Psoas muscle (tissue), 8 donors: ENCODE measurements around the gene CTSD. TPM values are rescaled to one million over a fixed set of nuclear protein-coding genes. Genes with fewer than 3 reads are reported as not detected.

Experiments used
- ATAC-seq, 4 donors: fragments of 200-7000 bp; cut with Tn5 transposase; one replicate each; pipeline ENCODE4 v1.9.1; 2020; ENCODE audit warnings: moderate library complexity in 3 of 4, mild to moderate bottlenecking in 2 of 4
- DNase-seq, 2 donors: peaks; one replicate each; pipeline ENCODE4 v3.0.0-alpha.2; 2020
- H3K27ac ChIP-seq: fragments of 200-600 bp; one replicate; pipeline ENCODE4 v1.8.0; 2022
- H3K27me3 ChIP-seq, 3 donors: fragments of 200-600 bp in 1 of 3; one replicate each; pipeline versions ENCODE4 v1.6.1 to v1.8.0; 2013 to 2022; ENCODE audit warnings: low read length in 2 of 3, mild to moderate bottlenecking in 2 of 3, moderate library complexity in 1 of 3; ENCODE audit not compliant: insufficient read depth in 3 of 3
- H3K36me3 ChIP-seq, 2 donors: fragments of 200-600 bp in 1 of 2; one replicate each; pipeline versions ENCODE4 v1.6.1 to v1.8.0; 2013 to 2022; ENCODE audit warnings: low read depth in 1 of 2, mild to moderate bottlenecking in 1 of 2, moderate library complexity in 1 of 2; ENCODE audit not compliant: insufficient read depth in 1 of 2
- H3K4me1 ChIP-seq: fragments of 200-600 bp; one replicate; pipeline ENCODE4 v1.8.0; 2022
- H3K4me3 ChIP-seq: fragments of 200-600 bp; one replicate; pipeline ENCODE4 v1.8.0; 2022; ENCODE audit warnings: mild to moderate bottlenecking
- H3K9me3 ChIP-seq: fragments of 200-600 bp; one replicate; pipeline ENCODE4 v1.8.0; 2022
- WGBS, 3 donors: extraction: QIAGEN DNeasy Blood & Tissue Kit; methylation state at CpG; one replicate each; pipeline versions ENCODE4 v1.1.6 to v1.1.7; 2013; 5-methylcytosine and 5-hydroxymethylcytosine counted together
- intact Hi-C, 2 donors: fragments of 100-400 bp; cut with DNase I; formaldehyde crosslinking; loops; one replicate each; pipeline versions ENCODE4 v1.11.0 to v1.14.2; 2022
- polyA plus RNA-seq, 3 donors: library from polyadenylated mRNA; stranded (reverse); fragments of 200-250 nt; gene quantifications; one replicate each; pipeline ENCODE4 v1.2.3, GENCODE V29; 2013
- total RNA-seq, 4 donors: library from RNA; stranded (reverse); fragmentation: NEBNext Ultra II Directional in 2 of 4; extraction: Animal tissue kit (Norgen Biotek cat#: 25700) in 2 of 4; gene quantifications; one replicate each; pipeline versions ENCODE4 v1.2.1 to v1.2.4, GENCODE V29; 2021 to 2023
- TF ChIP-seq, protein P1 (sequence below): fragments of 200-600 bp; IDR thresholded peaks from one replicate; pipeline ENCODE4 v1.8.0; 2022; ENCODE audit warnings: antibody characterized with exemption
- donor health status: healthy with polysubstance abuse.
- donor health status: DM: no; HTN: no; CAD: no; lungs with moderate emphysema.
- donor health status: Bipolar disorder and iron deficiency.
- donor health status: healthy.
- donor health status: DM: yes; HTN: yes; CAD: no.
- donor health status: DM: no; HTN: no; CAD: no.
- donor health status: DM: no; HTN: no; CAD: no.
- donor health status: DM: yes; HTN: yes; CAD: no.

The CTSD gene
- total and polyA plus RNA-seq, 7 donors = 343 to 1,317 (median 680) TPM

DNA sequence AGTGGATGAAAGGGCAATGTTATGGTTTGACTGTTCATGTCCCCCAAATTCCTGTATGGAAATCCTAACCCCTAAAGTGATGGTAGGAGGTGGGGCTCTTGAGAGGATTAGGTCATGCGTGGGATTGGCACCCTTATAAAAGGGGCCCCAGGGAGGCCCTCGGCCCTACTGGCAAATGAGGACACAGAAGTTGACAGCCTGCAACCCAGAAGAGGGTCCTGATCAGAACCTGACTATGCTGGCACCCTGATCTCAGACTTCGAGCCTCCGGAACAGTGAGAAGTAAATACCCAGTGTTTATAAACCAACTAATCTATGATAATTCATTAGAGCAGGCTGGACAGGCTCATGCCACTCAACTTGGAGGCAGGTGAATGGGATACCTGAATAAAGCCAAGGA is 22.0 kb downstream of the CTSD start:
- Histone ChIP-seq H3K4me1 (peaks cover 19% of the 10 kb centered on the region), H3K9me3 (peaks cover 5% of the 10 kb centered on the region), H3K27ac (no peak overlapping the region), H3K27me3 (peaks cover 0 to 20% (median 6%) of the 10 kb centered on the region in 3 donors), H3K36me3 (no peaks in the 10 kb centered on the region), H3K4me3 (no peak overlapping the region)
- DNase-seq = no peak
- no peak for ATAC-seq
- WGBS, 3 donors = 72 to 83% (median 83%) methylated on average over 4 of the region's 4 CpGs
- intact Hi-C loops = loop anchor here in 1 of 2 donors (10.0 kb wide), 1 partner anchor 93 kb away; the partner anchor contains the start of genes SYT8 and TNNI2
- TF ChIP-seq, protein P1, sequence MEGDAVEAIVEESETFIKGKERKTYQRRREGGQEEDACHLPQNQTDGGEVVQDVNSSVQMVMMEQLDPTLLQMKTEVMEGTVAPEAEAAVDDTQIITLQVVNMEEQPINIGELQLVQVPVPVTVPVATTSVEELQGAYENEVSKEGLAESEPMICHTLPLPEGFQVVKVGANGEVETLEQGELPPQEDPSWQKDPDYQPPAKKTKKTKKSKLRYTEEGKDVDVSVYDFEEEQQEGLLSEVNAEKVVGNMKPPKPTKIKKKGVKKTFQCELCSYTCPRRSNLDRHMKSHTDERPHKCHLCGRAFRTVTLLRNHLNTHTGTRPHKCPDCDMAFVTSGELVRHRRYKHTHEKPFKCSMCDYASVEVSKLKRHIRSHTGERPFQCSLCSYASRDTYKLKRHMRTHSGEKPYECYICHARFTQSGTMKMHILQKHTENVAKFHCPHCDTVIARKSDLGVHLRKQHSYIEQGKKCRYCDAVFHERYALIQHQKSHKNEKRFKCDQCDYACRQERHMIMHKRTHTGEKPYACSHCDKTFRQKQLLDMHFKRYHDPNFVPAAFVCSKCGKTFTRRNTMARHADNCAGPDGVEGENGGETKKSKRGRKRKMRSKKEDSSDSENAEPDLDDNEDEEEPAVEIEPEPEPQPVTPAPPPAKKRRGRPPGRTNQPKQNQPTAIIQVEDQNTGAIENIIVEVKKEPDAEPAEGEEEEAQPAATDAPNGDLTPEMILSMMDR = no peak

DNA sequence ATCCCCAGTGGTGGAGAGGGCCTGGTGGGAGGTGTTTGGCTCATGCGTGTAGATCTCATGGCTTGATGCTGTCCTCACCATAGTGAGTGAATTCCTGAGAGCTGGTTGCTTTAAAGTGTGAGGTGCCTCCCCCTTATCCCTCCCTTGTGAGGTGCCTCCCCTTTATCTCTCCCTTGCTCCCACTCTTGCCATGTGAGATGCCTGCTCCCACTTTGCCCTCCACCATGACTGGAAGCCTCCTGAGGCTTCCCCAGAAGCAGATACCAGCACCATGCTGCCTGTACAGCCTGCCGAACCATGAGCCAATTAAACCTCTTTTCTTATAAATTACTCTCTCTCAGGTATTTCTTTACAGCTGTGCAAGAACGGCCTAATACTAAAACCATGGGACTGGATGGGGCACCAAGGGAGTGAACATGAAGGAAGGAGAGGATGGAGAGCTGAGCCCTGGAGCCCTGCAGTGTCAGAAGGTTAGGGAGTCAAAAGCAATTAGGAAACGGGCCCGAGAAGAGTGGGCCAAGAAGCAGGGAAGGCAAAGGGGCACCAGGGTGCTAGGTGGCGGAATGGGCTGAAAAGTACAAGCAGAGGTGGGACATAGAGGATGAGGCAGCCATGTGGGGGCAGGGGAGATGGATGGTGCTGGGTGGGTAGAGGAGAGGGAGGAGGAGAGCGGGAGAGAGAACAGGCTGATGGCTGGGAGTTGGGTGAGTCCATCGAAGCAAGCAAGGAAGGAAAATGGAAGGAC is 22.8 kb downstream of the CTSD start:
- Histone ChIP-seq H3K27ac (no peak overlapping the region), H3K4me3 (no peak overlapping the region), H3K36me3 (no peaks in the 10 kb centered on the region), H3K4me1 (peaks cover 11% of the 10 kb centered on the region), H3K27me3 (peaks cover 0 to 25% (median 6%) of the 10 kb centered on the region in 3 donors), H3K9me3 (peaks cover 7% of the 10 kb centered on the region)
- peak in 1 of 2 donors; percentile 15 for DNase-seq
- no peak for ATAC-seq
- intact Hi-C loops = loop anchor here in 1 of 2 donors (10.0 kb wide), 1 partner anchor 94 kb away; the partner anchor contains the start of genes SYT8 and TNNI2
- TF ChIP-seq, protein P1 = no peak
- WGBS, 3 donors = 81 to 88% (median 82%) methylated on average over 8 of the region's 8 CpGs

DNA sequence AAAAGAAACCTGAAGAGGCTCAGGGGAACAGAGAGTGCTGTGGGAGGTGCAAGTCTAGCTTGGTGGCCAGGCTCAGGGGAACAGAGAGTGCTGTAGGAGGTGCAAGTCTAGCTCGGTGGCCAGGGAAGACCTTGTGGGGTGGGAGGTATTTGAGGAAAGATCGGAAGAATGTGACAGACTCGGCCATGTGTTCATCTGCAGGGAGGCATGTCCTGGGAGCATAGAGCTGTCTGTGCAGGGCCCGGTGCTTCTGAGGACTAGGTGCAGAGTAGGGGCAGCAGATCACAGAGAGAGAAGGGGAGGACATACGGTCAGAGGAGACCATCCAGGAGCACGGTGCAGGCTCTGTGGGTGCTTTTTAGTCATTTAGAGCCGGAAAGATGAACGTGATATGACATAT is 24.2 kb downstream of the CTSD start:
- H3K27me3 ChIP-seq = peaks cover 0 to 38% (median 11%) of the 10 kb centered on the region in 3 donors
- H3K4me3 ChIP-seq = no peak overlapping the region
- intact Hi-C loops = loop anchor here in 1 of 2 donors (2.0 kb wide), 1 partner anchor 67 kb away; no protein-coding TSS in a partner anchor
- ATAC-seq = no peak
- peaks cover 1% of the 10 kb centered on the region for H3K4me1 ChIP-seq
- H3K9me3 ChIP-seq = peaks cover 7% of the 10 kb centered on the region
- TF ChIP-seq, protein P1 = no peak
- no peaks in the 10 kb centered on the region for H3K36me3 ChIP-seq
- 49 to 60% (median 55%) methylated on average over 8 of the region's 8 CpGs for WGBS, 3 donors
- peak in 1 of 2 donors; percentile 16 for DNase-seq
- H3K27ac ChIP-seq = no peak overlapping the region

GRCh38 chr11:1738380-1738779 is 25.3 kb downstream of the CTSD start:
- H3K9me3 ChIP-seq = peaks cover 7% of the 10 kb centered on the region
- ATAC-seq = peak in 3 of 4 donors; percentile 2 to 8 (median 6)
- peaks cover 0 to 50% (median 11%) of the 10 kb centered on the region in 3 donors for H3K27me3 ChIP-seq
- no peaks in the 10 kb centered on the region for H3K4me1 ChIP-seq
- intact Hi-C loops = loop anchor here in 1 of 2 donors (2.0 kb wide), 1 partner anchor 66 kb away; no protein-coding TSS in a partner anchor
- TF ChIP-seq, protein P1 = no peak
- no peak overlapping the region for H3K4me3 ChIP-seq
- no peaks in the 10 kb centered on the region for H3K36me3 ChIP-seq
- DNase-seq = peak in 1 of 2 donors; percentile 19
- H3K27ac ChIP-seq = no peak overlapping the region
- WGBS, 3 donors = 87 to 89% (median 87%) methylated on average over 10 of the region's 10 CpGs
